ENCODE data around the gene POLR2M.

Gene POLR2M

GRCh38 chr15:57740048-57740447, 33.5 kb downstream of the POLR2M start:
- DNase-seq (ENCODE audit: low read depth in 2 of 2): no peak

DNA sequence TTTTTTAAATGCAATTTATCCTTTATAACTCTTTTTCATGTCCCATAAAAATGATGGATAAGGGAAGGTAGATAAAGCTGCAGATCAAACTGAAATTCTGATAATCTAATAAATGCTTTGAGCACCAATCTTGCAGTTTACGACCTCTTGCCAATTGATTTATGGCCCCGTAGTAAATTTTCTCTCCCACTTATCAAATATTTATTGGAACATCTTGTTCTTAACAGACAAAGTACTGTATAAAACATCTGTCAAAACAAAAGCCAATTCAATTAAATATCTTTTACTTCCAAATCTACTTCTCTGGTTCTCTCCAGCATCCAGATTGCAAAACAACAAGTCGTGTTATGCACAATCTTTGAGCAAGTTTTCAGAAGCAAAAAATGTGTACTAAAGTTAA, 34.6 kb downstream of the POLR2M start:
- no peak for DNase-seq (ENCODE audit: low read depth in 2 of 2)

DNA sequence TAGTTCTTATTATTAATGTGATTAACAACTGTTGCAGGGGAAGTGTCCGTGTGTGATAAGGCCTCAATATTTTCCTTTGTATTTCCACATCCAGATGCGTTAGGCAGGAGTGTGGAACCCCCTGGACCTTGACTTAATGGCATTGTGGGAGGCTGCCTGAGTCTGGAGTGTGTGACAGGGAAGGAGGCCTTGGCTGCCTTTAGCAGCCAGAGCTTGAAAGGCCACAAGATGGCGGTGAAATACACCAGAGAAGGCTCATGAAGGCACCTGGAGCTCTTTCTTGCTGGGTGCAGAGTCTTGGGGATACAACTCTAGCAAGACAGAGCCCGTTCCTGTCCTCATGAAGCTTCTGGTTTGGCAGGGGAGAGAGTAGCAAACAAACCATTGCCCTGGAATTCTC, 36.9 kb downstream of the POLR2M start:
- DNase-seq (ENCODE audit: low read depth in 2 of 2): no peak

DNA sequence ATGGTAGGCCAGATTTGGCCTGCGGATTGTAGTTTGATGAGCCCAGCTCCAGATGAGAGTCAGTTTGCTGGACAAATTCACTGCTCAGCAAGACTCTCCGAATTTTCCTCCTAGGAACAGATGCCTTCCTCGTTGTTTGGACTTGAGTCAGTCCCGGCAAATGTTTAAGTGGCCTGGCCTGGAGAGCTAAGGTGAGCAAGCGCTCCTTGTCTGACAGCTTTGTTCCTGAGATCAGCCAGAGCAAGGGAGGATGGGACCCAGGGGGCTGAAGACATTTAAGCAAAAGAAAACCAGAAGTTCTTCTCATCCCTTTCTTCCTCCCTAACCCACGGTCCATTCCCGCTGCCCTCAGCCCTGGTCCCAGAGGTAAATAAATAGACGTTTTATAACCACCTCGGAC, 40.3 kb downstream of the POLR2M start:
- no peak for DNase-seq (ENCODE audit: low read depth in 2 of 2)

DNA sequence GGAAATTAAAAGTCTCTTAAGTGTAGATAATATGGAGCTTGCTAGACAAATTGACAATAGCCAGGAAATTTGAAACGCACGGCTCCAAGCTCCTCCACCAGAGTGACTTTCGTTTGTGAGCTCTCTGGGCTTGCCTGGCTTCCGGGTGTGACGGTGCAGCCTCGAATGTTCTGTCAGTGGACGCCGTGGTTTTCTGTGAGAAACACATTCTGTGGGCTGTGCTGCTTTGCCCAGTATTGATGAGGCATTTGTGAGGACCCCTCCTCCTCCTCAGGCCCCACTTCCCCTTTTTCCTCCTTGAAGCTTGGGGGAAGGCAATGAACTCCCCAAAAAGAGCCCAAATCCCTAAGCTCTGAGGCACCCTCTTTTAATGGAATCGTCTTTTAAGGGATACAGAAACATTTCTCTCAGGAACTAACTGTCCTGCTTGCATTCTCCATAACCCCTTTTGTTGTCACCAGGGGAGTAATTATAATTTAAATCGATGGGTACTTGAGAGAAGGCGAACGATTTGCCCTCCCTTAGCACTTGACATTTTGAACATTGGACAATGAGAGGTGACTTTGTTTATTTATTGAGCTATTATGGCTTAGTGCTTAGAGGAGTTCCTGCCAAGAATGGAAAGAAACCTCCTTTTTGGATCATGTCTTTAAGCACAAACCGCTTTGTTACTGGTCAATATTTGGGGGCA, 40.8 kb downstream of the POLR2M start:
- DNase-seq (ENCODE audit: low read depth in 2 of 2): no peak

DNA sequence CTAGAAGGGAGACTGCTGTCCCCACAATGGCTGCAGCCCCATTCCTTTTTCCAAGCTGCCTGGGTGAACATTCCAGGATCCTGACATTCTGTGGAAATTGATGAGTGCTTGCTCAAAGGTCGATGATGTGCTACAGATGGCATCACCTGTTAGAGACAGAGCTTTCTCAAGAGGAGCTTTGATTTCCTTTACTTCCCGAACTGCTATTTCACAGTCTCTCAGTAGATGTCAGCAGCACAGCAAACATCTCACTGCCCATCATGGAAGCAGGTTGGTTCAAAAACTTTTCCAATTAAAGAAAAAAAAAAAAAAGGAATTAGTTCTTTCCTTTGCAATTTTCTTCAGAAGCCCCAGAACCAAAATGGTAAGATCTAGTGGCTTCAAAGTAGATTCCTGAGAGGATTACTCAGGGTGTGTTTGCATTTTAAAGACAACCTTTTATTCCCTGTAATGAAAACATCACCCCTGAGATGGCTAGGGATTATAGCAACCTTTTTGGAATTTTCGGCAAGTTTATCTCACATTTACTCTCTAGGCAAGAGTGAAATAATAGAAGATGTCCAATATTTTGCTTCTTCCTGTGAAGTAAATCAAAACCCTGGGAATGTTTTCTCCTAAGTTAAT, 44.8 kb downstream of the POLR2M start:
- DNase-seq (ENCODE audit: low read depth in 2 of 2): no peak

DNA sequence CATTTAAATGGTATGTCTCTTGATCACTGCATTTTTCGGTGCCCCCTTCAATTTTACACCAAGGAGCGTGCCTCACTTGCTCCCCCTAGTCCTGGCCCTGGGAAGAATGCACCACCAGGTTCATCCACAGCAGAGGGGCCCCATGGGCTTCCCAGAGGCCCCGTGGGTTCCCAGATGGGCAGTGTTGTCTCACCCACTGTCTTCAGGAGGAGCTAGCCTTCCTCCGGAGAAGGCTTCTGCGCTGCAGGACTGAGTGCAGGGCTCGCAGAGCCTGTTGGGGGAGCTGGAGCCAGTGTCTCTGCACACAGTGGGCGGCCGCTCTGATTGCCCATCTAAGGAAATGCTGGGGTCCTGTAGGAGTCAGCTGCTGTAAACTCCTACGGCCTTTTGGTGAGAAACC, 45.9 kb downstream of the POLR2M start:
- DNase-seq (ENCODE audit: low read depth in 2 of 2): no peak

- DNase-seq (ENCODE audit: low read depth in 2 of 2): no peak
Measured at GRCh38 chr15:57752840-57753239, 46.3 kb downstream of the POLR2M start.

GRCh38 chr15:57756466-57756865, 50.0 kb downstream of the POLR2M start:
- no peak for DNase-seq (ENCODE audit: low read depth in 2 of 2)

- no peak for DNase-seq (ENCODE audit: low read depth in 2 of 2)
Measured at GRCh38 chr15:57758560-57758959, 52.0 kb downstream of the POLR2M start.

DNA sequence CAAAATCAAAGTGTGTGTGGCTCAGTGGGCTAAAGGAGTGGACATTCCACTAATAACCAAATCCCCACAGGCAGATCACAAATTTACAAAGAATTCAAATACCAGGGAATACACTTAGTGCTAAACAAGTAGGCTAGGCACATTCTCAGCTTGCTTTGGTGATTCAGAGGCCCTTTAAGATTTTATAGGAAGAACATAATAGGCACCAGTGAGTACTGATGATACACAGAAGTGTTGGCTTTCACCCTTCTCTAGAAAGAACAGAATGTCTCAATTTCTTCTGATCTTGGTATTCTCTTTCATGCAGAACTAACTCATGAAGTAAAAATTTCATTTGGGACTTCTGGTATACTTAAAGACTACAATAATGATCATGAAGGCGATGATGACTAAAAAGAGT, 55.0 kb downstream of the POLR2M start:
- no peak for DNase-seq (ENCODE audit: low read depth in 2 of 2)

DNA sequence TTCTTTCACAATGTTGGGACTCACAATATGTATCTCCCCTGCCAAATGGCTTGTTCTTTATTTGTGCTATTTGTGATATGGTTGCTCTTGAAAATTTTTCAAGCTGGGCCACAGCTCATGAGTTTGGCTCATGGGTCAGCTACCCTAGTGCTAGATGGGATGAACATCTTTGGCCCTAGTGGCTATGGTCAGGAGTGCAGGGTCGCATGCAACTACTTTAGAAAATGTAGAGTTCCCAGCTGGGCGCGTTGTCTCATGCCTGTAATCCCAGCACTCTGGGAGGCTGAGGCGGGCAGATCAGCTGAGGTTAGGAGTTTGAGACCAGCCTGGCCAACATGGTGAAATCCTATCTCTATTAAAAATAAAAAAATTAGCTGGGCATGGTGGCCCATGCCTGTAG, 55.8 kb downstream of the POLR2M start:
- no peak for DNase-seq (ENCODE audit: low read depth in 2 of 2)

DNA sequence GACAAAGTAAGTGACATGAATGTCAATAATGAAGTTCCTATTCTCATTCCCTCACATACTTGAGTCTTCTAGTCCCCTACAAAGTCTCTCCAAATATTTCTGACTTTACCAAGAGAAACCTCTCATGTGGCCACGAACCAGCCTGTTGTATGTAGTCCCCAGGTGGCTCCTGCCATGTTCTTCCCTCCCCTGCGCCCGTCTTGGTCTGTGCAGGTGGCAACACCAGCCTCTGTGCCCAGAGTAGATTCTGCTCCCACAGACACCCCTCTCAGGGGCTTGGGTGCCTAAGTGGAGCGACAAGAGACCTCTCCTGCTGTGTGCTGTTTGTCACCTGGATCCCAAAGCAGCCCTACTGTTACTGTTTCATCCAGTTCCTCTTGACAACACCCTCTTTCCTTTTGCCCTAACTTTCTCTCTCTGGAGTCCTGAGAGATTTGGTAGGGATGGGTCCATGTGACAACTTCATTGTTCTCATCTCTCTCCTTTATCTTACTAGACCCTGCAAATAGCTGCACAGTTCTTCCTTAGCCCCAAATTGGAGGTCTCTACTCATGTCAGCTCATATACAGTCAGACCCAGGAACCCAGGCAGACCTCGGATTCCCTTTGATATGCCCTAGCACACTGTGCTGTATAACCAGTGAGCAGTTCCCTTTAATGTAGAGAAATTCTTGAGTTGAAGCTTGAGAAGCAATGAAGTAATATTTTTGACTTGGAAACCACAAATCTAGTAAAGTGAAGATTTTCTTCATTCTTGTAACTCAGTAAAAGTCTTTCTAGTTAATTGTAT, 56.9 kb downstream of the POLR2M start:
- DNase-seq (ENCODE audit: low read depth in 2 of 2): no peak

All from stimulated activated CD8-positive, alpha-beta memory T cell treated with anti-CD3 and anti-CD28 coated beads, Interleukin-2, amount 100 ng/mL, for 1 hour (primary cell).